ENCODE results near the gene SIRT2.
"Not testable (repeated sequence)": the region's sequence is repeated elsewhere in the genome, so short reads cannot be mapped to it uniquely, and the experiment has no call there.

The SIRT2 gene

DNA sequence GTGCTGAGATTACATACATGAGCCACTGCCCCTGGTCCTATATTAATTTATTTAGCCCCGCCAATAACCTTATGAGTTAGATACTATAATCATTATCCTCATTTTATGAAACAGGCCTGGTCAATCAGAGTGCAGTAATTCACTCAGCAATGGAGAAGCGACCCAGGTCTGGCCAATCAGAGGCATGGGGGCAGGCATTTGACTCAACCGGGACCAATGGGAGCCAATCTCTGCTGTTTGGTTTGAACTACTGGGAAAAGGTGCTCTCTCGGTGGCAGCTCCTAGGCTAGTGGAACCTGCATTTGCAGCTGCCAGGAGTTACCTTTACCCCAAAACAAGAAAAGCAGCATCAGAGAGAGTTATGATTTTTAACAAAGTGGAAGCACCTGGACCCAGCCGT is 6.6 kb downstream of the SIRT2 start:
- no peak for DNase-seq

DNA sequence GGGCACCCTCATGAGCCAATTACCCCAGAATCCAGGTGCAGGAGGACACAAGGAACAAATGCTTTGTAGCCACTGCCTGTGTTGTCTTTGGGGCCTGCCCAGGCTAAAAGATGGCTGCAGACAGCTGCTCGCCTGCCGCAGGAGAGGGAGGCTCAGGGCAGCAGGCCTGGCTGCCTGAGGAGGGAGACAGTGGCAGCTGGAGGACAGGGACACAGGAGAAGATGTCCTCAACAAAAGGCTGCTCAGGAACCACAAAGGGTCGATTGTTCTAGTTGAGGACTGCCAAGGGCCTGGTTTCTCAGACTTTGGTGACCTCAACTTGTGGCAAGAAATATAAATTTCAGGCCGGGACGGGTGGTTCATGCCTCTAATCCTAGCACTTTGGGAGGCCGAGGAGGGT is 7.6 kb downstream of the SIRT2 start:
- DNase-seq: no peak

DNA sequence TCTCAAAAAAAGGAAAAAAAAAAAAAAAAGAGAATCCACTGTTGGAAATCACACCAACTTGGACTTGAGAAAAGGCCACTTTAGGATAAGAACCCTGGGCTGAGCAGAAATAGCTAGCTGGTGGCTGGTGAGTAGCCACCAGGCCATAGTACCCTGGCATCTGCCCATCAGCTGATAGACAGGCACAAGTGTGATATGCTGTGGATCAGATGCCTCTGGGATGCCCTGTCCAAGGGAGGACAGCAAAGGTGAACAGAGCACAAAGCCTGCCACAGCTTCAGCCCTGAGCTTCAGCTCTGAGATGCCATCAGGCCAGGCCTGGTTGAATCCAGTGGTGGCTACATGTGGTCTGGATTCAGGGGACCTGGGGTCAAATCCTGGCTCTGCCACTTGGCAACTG is 8.7 kb downstream of the SIRT2 start:
- DNase-seq: no peak

DNA sequence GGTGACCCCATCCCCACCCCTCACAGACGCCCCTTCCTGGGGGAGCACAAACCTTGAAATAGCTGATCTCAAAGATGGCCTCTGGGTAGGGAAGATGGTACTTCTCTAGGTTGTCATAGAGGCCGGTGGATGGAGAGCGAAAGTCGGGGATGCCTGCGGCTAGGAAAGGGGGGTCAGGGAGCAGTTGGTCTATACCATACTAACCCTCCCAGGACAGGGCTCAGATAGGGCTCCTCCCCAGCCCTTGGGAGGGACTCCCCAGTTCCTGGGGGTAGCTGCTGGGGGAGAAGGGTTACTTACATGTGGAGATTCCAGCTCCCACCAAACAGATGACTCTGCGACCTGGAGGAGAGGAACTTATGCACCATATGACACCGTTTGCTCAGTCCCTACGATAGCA is 9.6 kb downstream of the SIRT2 start:
- no peak for DNase-seq

DNA sequence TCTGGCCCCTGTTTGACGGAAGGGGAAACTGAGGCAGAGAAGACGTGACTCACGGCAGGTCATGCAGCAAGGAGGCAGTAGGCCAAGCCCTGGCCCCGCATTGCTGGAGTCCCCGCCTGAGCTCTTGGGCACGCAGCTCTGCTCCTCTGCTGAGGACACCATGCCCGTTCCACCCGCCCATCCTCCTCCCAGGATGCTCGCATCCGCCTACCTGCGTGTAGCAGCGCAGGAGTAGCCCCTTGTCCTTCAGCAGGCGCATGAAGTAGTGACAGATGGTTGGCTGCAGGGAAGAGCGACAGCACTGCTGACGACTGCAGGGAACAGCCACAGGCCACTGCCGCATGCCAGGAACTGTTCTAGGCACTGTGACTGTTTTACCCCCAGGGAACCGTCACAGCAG is 10.5 kb downstream of the SIRT2 start:
- DNase-seq: no peak

DNA sequence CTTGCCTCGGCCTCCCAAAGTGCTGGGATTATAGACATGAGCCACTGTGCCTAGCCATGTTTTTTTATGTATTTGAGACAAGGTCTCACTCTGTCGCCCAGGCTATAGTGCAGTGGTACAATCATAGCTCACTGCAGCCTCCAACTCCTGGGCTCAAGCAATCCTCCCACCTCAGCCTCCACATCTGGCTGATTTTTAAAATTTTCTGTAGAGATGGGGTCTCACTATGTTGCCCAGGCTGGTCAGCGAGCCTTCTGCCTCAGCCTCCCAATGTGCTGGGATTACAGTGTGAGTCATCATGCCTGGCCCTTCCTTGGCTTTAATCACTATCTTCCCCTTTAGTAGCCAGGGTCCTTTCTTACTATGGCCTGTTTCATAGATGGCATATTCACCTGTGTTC is 14.7 kb downstream of the SIRT2 start:
- not testable (repeated sequence) for DNase-seq

DNA sequence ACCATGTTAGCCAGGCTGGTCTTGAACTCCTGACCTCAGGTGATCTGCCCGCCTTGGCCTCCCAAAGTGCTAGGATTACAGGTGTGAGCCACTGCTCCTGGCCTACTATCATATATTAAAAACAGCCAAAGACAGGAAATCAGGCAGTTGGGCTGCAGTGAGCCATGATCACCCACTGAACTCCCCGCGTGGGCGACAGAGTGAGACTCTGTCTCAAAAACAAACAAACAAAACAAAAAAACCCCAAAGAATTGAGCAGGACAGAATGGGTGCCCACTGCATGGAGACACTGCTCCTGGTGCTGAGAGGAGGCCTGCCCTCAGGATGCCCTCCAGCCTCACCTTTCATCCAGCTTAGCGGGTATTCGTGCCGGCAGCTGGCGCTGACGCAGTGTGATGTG is 16.1 kb downstream of the SIRT2 start:
- no peak for DNase-seq

DNA sequence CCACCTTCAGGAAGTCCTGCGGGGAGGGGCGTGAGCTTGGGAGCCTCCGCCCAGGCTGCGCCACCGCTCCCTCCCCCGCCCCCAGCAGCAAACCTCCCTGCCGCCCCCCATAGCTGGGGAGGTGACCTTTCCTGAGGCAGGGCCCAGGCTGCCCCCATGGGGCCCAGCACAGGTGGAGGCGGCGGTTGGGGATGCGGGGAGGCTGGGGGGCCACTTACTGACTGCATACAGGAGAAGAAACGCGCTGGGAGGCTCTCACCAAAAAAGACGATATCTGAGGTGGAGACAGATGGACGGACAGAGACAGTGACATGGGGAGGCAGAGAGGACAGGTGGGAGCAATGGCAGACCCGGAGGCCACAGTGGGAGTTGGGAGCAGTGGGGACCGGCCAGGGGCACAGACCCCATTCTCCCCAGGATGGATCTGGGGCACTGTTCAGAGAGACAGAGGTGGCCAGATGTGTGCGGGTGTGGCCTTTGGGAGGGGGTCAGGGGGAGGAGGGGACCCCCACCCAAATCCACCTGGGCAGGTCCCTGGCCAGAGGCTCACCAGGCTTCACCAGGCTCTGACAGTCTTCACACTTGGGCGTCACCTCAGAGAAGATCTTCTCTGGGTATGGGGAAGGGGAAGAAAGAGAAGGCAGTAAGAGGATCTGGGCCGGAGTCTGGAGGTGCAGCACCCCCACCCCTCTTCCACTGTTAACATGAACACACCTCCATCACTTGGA is 18.4 kb downstream of the SIRT2 start:
- no peak for DNase-seq

DNA sequence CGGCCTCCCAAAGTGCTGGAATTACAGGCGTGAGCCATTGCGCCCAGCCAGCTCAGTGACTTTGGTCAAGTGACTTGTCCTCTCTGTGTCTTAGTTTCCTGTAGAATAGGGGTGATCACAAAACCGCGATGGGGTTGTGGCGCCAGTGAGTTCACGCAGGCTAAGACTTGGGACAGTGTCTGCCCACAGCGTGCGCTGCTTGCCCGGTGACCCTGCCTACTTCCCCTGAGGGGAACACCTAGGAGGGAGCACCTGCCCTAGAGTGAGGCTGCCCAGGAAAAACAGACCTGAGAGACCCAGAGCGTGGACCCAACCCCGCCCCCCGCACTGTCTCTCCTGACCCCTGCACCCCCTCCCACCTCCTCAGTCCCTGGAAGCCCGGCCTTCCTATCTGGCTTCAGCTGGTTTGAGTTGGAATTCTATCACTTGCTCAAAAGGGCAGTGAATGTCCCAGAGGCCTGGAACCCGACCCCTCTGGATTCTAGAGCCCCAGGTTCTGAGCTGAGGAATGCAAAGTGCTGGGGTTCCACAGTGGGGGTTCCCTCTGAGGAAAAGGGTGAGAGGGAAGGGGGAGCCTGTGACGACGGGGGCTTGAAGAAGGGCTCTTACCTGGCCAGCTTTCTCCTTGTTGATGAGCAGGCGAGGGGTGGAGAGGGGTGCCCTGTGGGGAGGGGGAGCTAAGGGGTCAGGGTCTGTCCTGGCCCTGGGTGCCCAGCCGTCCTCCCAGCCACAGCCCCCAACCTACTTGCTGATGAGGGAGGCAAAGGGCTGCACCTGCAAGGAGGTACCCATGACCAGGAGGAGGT is 19.1 kb downstream of the SIRT2 start:
- DNase-seq: no peak

DNA sequence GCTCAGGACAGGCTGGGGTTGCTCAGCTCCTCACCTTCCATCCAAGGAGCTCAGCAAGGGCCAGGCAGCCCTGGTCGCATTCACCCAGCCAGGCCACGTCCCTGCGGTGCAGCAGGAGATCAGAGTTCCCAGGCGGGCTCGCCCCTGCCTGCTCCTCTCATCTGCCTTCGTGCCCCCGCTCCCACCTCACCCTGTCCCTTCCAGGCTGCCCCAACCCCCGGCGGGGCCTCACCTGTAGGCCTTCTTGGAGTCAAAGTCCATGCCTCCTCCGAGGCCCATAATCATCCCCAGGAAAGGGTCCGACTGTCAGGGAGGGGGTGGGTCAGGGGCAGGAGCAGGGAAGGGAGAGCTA is 20.0 kb downstream of the SIRT2 start:
- DNase-seq: no peak

DNA sequence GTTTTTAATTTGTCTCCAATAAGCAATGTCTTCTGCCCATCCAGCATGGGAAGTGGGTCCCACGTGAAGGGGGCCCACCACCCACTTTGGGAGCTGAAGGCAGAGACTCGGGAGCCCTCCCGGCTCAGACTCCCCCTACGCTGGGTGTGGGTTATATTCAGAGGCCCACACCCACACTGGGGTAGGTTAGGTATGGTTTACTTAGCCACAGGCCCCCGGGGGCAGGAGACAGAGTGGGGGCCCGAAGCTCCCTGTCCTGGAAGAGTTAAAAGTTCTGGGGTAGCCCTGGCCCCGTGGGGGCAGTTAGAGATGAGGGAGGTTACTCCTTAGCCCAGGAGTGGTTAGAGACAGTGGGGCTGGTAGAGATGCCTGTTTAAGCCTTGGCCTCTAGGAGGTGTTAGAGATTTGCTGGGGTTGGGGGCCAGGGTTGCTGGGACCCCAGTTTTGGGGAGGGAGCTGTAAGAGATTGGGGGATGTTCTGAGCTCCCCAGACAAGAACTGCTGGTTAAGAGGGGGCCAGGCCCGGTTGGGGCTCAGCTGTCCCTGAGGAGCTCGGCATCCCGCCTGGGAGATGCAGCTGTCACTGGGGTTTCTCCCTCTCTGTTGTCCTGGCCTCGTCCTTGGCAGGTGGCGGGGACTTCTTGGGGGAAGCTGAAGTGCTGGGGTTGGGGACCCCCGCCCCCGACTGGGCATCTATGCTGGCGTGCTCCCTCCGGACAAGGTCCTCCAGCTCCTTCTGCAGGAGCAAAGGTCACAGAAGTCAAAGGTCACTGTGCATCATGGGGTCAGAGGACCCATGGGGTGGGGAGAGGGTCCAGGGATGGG is 20.6 kb downstream of the SIRT2 start:
- DNase-seq: no peak

DNA sequence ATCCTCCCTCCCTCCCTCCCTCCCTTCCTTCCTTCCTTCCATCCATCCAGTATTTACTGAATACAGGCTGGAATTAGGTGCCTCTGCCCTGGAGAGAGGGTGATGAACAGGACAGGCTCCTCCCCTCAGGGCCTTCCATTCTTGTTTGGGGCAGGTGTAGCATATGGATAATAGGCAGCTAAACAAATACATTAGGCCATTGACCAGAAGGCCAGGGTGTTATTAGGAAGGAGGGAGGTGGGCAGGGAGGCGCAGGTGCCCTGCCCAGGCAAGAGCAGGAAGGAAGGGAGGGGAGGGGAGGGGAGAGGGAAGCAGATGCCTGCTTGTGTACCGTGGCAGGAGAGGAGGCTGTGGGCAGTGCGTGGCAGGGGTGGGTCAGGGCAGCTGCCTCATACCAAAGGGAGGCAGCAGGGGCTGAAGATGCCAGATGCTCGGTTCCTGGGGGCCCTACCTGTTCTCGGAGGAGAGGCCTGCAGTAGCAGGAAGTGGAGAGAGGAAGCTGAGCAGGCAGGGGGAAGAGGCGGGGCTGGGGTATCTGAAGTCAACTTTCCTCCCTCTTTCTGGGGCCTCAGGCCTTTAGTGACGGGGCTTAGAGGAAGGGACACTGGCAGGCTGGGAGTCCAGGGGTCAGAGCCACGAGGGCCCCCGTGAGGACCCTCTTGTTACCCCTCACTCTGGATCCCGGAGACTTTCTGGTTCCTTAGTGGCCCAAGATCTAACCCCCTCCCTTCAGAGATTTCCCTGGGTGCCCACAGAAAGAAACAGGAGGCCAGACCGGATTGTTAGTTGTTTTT is 21.4 kb downstream of the SIRT2 start, which contains the start of gene RINL:
RINL (minus strand) TSS at position 495 of the 794 bp plus-strand sequence. CDS start 1,533 bp downstream, outside the sequence.
- no peak for DNase-seq

DNA sequence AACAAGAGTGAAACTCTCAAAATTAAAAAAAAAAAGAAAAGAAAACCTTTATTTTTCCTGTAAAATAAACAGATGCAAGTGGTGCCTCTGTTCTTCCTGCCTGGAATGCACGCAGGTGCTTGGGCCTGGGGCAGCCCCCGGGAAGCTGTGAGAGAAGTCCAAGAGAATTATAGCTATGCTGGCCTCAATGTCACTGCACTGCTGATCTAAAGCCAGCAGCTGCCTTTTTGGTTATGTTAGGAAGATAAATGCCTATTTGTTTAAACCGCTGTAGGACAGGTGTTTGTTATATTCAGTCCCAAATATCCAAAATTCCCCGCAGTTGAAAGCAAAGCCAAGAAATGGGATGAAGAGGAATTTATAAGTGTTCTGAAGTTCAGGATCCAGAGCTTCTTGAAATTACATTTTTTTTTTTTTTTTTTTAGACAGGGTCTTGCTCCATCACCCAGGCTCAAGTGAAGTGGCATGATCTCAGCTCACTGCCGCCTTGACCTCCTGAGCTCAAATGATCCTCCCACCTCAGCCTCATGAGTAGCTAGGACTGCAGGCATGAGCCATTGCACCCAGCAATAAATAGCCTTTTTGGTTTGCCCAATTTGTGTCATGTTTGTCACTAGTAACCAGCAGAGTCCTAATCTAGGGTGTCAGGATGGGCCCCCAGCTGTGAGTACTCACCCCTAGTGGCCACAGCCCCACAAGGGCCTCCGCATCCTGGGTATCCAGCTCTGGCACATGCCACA is 23.6 kb downstream of the SIRT2 start:
- DNase-seq: no peak

DNA sequence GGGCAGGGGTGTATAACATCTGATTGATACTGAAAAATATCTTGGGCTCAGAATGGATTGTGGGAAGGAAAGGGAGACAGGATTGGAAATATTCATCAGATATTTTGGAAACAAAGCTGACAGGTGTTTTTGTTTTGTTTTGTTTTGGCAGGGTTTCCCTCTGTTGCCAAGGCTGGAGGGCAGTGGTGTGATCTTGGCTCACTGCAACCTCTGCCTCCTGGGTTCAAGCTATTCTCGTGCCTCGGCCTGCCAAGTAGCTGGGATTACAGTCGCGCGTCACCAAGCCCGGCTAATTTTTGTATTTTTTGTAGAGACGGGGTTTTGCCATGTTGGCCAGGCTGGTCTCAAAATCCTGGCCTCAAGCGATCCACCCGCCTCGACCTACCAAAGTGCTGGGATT is 26.0 kb downstream of the SIRT2 start:
- DNase-seq: not testable (repeated sequence)

DNA sequence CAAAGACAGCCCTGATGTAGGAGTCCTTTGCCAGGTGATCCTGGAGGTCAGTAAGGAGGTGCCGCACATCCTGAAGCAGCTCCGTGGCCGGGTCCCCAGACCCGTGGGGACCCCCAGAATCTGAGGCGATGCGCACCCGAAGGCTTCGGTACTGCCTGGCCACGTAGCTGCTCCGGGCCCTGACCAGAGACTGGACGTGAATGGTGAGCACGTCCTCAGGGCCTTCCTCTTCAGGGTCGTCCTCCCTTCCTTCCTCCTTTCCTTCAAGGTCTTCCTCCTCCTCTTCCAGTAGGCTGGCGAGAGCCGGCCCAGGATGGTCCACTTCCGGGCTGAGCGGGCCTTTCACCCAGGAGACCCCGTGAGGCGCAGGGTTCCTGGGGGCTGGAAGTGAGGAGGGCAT is 28.8 kb downstream of the SIRT2 start:
- DNase-seq: no peak

DNA sequence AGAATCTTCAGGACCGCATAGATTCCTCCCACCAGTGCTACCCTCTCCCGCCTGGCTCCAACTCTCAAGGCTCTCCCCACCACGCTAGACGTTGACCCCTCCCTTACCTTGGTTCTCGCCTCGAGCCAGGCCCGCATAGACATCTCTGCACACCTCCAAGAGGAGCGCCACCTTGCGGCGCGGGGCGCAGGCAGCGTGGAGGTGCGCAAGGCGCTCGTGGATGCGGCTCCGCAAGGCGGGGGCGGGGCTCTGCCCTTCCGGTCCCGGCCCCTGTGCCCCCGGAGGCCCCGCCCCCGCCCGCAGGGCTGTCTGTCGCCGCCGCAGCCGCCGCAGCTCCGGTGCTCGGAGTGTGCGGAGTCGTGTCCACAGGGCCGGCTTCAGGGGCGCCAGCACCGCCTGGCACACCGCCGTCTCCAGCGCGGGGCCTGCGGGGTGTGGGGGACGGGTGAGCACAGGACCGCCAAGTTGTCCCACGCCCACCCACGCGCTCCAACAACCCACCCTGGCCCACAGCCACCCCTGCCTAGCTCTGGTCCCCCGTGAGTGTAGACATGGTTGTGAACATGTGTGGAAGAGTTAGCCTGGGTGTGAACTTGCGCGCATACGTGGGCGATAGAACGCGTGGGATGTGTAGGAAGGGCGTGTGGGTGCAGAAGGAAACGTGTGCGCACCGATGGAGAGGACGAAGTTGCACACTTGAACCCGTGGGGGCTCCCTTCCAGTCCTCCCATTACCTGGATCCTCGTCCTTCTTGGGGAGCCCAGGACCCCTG is 29.4 kb downstream of the SIRT2 start:
- no peak for DNase-seq

DNA sequence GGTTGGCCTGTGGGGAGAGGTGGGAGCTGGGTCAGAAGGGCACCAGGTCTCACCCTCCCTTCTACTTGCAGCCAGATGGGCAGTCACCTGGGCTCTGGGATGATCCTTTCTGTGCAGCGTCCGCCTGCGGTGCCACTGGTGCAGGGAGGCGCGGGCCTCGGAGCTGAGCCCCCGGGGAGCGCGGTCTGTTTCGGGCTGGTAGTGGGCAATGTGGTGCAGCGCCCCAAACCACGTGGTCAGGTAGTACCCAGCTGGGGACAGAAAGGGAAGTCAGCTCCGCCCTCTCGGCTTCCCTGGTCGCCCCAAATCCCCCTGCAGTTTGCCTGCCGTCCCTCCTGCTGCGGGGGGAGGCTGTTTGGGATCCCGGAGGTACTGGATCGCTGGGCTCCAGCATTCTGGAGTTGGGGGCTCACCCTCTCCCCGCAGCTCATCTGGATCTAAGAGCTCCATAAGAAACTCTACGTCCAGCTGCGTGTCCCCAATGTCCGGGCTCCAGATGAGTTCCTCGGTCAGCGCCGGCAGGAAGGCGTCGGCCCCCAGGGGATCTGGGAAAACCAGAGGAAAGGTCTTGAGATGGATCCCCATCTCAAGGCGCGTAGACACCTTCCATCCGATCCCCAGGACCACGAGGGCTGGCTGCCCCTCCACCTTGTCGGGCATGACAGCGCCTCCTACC is 30.1 kb downstream of the SIRT2 start:
- no peak for DNase-seq

DNA sequence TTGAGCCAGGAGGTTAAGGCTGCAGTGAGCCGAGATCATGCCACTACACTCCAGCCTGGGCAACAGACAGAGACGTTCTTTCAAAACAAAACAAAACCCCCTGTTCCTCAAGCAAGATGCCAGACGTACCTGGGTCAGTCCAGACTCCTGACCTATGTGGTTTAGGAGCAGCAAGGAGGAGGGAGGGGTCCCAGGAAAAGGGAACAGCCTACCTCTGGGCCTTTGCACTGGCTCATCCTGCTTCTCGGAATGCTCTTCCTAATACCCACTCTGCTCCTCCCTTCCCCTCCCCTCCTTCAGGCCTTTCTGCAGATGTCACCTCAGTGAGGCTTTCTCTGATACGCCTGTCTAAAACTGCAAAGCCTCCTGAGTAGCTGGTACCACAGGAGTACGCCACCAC is 30.9 kb downstream of the SIRT2 start:
- DNase-seq: no peak

DNA sequence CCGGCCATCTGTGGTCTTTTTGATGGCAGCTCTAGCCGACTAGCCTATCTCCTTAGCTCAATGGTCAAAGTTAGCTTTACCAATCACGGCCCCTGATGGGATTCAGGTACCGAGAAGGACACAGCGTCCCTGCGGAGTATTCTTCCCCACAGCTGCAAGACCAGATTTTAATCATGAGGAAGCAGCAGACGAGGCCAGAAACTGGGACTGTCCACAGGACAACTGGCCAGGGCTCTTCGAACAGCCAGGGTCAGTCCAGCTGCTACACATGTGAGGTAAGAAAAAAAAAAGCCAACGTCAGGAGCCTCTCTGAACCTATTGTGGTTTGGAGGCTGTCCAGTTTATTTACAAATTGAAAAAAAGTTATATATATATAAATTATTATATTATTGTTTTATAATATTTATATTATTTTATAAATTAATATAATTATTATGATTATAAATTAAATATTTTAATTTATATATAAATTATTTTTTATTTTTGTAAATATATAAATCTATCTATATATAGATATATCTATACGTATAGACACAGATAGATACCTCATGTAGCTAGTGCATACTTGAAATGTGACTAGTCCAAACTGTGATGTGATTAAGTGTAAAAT is 32.1 kb downstream of the SIRT2 start:
- no peak for DNase-seq
